GM19467 (cell line): Measurements from ENCODE around the gene KRT33A.
"Not testable (repeated sequence)": the region's sequence is repeated elsewhere in the genome, so short reads cannot be mapped to it uniquely, and the experiment has no call there.

Experiments used
- ATAC-seq: cut with Tn5 transposase; IDR thresholded peaks from one replicate; pipeline ENCODE4 v1.9.1; 2021; ENCODE audit warnings: mild to moderate bottlenecking, moderate library complexity; ENCODE audit not compliant: unreplicated experiment

KRT33A gene

GRCh38 chr17:41350381-41350878, at the start of gene KRT33A:
KRT33A (minus strand) TSS chr17:41350828; CDS start chr17:41350767, 61 bp downstream.
- ATAC-seq: not testable (repeated sequence)

GRCh38 chr17:41396996-41397660, 46.5 kb upstream of the KRT33A start, which contains the start of gene KRT31:
KRT31 (minus strand) TSS chr17:41397608; CDS start chr17:41397539, 69 bp downstream.
- ATAC-seq: no peak

GRCh38 chr17:41396340-41396739, 45.7 kb upstream of the KRT33A start:
- no peak for ATAC-seq

GRCh38 chr17:41395611-41396010, 45.0 kb upstream of the KRT33A start:
- no peak for ATAC-seq

GRCh38 chr17:41395044-41395443, 44.4 kb upstream of the KRT33A start:
- ATAC-seq: not testable (repeated sequence)

- no peak for ATAC-seq
These were observed 43.8 kb upstream of the KRT33A start for GRCh38 chr17:41394254-41394996.

GRCh38 chr17:41393826-41394225, 43.2 kb upstream of the KRT33A start:
- no peak for ATAC-seq

- ATAC-seq: no peak
These were observed 42.7 kb upstream of the KRT33A start for GRCh38 chr17:41393294-41393693.

- ATAC-seq: no peak
These were observed 41.6 kb upstream of the KRT33A start for GRCh38 chr17:41392278-41392677.

GRCh38 chr17:41391535-41391934, 40.9 kb upstream of the KRT33A start:
- ATAC-seq: no peak

GRCh38 chr17:41390411-41390938, 39.8 kb upstream of the KRT33A start:
- no peak for ATAC-seq

GRCh38 chr17:41387670-41388069, 37.0 kb upstream of the KRT33A start:
- ATAC-seq: no peak

- ATAC-seq: no peak
These were observed 35.6 kb upstream of the KRT33A start for GRCh38 chr17:41386227-41386626.

GRCh38 chr17:41383690-41384089, 33.1 kb upstream of the KRT33A start:
- no peak for ATAC-seq

GRCh38 chr17:41382394-41382793, 31.8 kb upstream of the KRT33A start:
- ATAC-seq: no peak

GRCh38 chr17:41381943-41382342, 31.3 kb upstream of the KRT33A start, which contains the start of gene KRT34:
KRT34 (minus strand) TSS chr17:41382306; CDS start chr17:41382246, 60 bp downstream.
- not testable (repeated sequence) for ATAC-seq

GRCh38 chr17:41380091-41380490, 29.5 kb upstream of the KRT33A start:
- not testable (repeated sequence) for ATAC-seq

GRCh38 chr17:41377546-41377945, 26.9 kb upstream of the KRT33A start:
- no peak for ATAC-seq

- no peak for ATAC-seq
These were observed 19.1 kb upstream of the KRT33A start, which contains the start of gene KRT33B for GRCh38 chr17:41369713-41370112. KRT33B (minus strand) TSS chr17:41369813; CDS start chr17:41369750, 63 bp downstream.

- no peak for ATAC-seq
These were observed 18.4 kb upstream of the KRT33A start for GRCh38 chr17:41369023-41369422.

GRCh38 chr17:41367426-41368075, 16.9 kb upstream of the KRT33A start:
- no peak for ATAC-seq
